HEK293 (cell line): ENCODE data around the gene CRTC1.

Source experiments
- ATF2 ChIP-seq: fragments of 450-650 bp; formaldehyde crosslinking; IDR thresholded peaks from 2 replicates; pipeline ENCODE4 v1.5.1; 2016; ENCODE audit warnings: missing biosample characterization, missing genetic modification characterization, low read depth
- RBAK ChIP-seq: fragments of 450-650 bp; formaldehyde crosslinking; IDR thresholded peaks from 2 replicates; pipeline ENCODE4 v1.5.1; 2016; ENCODE audit warnings: missing biosample characterization, missing genetic modification characterization
- REST ChIP-seq: fragments of 450-650 bp; formaldehyde crosslinking; IDR thresholded peaks from 2 replicates; pipeline ENCODE4 v1.5.1; 2016; ENCODE audit warnings: missing biosample characterization, missing genetic modification characterization
- SALL2 ChIP-seq: fragments of 450-650 bp; formaldehyde crosslinking; IDR thresholded peaks from 2 replicates; pipeline ENCODE4 v1.5.0; 2017; ENCODE audit warnings: missing biosample characterization, mild to moderate bottlenecking, missing genetic modification characterization, borderline replicate concordance
- ZBTB7A ChIP-seq: fragments of 450-650 bp; formaldehyde crosslinking; IDR thresholded peaks from 2 replicates; pipeline ENCODE4 v1.5.1; 2016; ENCODE audit warnings: low read depth, missing biosample characterization, missing genetic modification characterization
- ZNF112 ChIP-seq: fragments of 450-650 bp; formaldehyde crosslinking; IDR thresholded peaks from 2 replicates; pipeline ENCODE4 v1.5.0; 2017; ENCODE audit warnings: missing biosample characterization, missing genetic modification characterization
- ZNF530 ChIP-seq: fragments of 450-650 bp; formaldehyde crosslinking; IDR thresholded peaks from 2 replicates; pipeline ENCODE4 v1.5.1; 2016; ENCODE audit warnings: low read depth, missing biosample characterization, missing genetic modification characterization
- ZNF768 ChIP-seq: fragments of 450-650 bp; formaldehyde crosslinking; IDR thresholded peaks from 2 replicates; pipeline ENCODE4 v1.5.1; 2018; ENCODE audit warnings: missing biosample characterization, mild to moderate bottlenecking, missing genetic modification characterization
- ZSCAN23 ChIP-seq: fragments of 450-650 bp; formaldehyde crosslinking; IDR thresholded peaks from 2 replicates; pipeline ENCODE4 v1.5.1; 2016; ENCODE audit warnings: missing biosample characterization, missing genetic modification characterization
- TF ChIP-seq, protein P1 (sequence below): fragments of 450-650 bp; formaldehyde crosslinking; IDR thresholded peaks from 2 replicates; pipeline ENCODE4 v1.5.1; 2016; ENCODE audit warnings: missing biosample characterization, missing genetic modification characterization

- no peak for TF ChIP-seq REST
- no peak for TF ChIP-seq SALL2 (tag by site-specific recombination)
- TF ChIP-seq RBAK: no peak
- no peak for TF ChIP-seq ATF2 (tag by site-specific recombination)
- TF ChIP-seq, protein P1, sequence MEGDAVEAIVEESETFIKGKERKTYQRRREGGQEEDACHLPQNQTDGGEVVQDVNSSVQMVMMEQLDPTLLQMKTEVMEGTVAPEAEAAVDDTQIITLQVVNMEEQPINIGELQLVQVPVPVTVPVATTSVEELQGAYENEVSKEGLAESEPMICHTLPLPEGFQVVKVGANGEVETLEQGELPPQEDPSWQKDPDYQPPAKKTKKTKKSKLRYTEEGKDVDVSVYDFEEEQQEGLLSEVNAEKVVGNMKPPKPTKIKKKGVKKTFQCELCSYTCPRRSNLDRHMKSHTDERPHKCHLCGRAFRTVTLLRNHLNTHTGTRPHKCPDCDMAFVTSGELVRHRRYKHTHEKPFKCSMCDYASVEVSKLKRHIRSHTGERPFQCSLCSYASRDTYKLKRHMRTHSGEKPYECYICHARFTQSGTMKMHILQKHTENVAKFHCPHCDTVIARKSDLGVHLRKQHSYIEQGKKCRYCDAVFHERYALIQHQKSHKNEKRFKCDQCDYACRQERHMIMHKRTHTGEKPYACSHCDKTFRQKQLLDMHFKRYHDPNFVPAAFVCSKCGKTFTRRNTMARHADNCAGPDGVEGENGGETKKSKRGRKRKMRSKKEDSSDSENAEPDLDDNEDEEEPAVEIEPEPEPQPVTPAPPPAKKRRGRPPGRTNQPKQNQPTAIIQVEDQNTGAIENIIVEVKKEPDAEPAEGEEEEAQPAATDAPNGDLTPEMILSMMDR (tag by site-specific recombination): no peak
- no peak for TF ChIP-seq ZNF530
- no peak for TF ChIP-seq ZBTB7A (tag by site-specific recombination)
- TF ChIP-seq ZNF112 (tag by site-specific recombination): no peak
- TF ChIP-seq ZSCAN23: no peak
- TF ChIP-seq ZNF768 (tag by site-specific recombination): 0 out of 2 replicates have a peak, but pooled peaks have one; percentile 9
Measured at GRCh38 chr19:18794692-18795091, 111.2 kb downstream of the CRTC1 start.
